Ishikawa (cell line): ENCODE data around the gene CPNE1.

Experiments used
- CEBPB ChIP-seq: IDR thresholded peaks from 2 replicates; pipeline ENCODE4 v1.6.1; 2012
- EGR1 ChIP-seq: IDR thresholded peaks from 2 replicates; pipeline ENCODE4 v1.6.1; 2012
- EP300 ChIP-seq: IDR thresholded peaks from 2 replicates; pipeline ENCODE4 v1.6.1; 2012; ENCODE audit warnings: borderline replicate concordance
- FOXM1 ChIP-seq: IDR thresholded peaks from 2 replicates; pipeline ENCODE4 v1.6.1; 2012; ENCODE audit warnings: low read depth, borderline replicate concordance
- NFIC ChIP-seq: IDR thresholded peaks from 2 replicates; pipeline ENCODE4 v1.6.1; 2012
- TAF1 ChIP-seq: IDR thresholded peaks from 2 replicates; pipeline ENCODE4 v1.6.1; 2012; ENCODE audit warnings: low read depth, mild to moderate bottlenecking
- TCF12 ChIP-seq: IDR thresholded peaks from 2 replicates; pipeline ENCODE4 v1.6.1; 2012; ENCODE audit warnings: low read depth
- USF1 ChIP-seq: IDR thresholded peaks from 2 replicates; pipeline ENCODE4 v1.6.1; 2012
- ZBTB7A ChIP-seq: IDR thresholded peaks from 2 replicates; pipeline ENCODE4 v1.6.1; 2012; ENCODE audit warnings: low read depth

- TF ChIP-seq TCF12 (no peak), NFIC (no peak), FOXM1 (no peak), EGR1 (no peak), EP300 (no peak), ZBTB7A (no peak), CEBPB (no peak), USF1 (no peak), TAF1 (no peak)
Measured at GRCh38 chr20:35635652-35636051, 29.0 kb downstream of the CPNE1 start.
